Skeletal muscle tissue (tissue), 4 donors: ENCODE results near the gene ATP10D. TPM values are rescaled to one million over a fixed set of nuclear protein-coding genes. Genes with fewer than 3 reads are reported as not detected.

Source experiments
- H3K27ac ChIP-seq: one replicate; pipeline ENCODE4 v1.7.0; 2013; ENCODE audit warnings: mild to moderate bottlenecking, low read depth, low read length, inconsistent platforms
- H3K27me3 ChIP-seq, 3 donors: one replicate each; pipeline ENCODE4 v1.7.0; 2013; ENCODE audit warnings: low read length in 3 of 3; ENCODE audit not compliant: control insufficient read depth in 3 of 3, insufficient read depth in 3 of 3
- H3K36me3 ChIP-seq, 3 donors: one replicate each; pipeline ENCODE4 v1.7.0; 2013; ENCODE audit warnings: low read length in 3 of 3; ENCODE audit not compliant: control insufficient read depth in 3 of 3, insufficient read depth in 3 of 3
- H3K4me1 ChIP-seq, 3 donors: one replicate each; pipeline ENCODE4 v1.7.0; 2013; ENCODE audit warnings: low read length in 3 of 3, mild to moderate bottlenecking in 3 of 3; ENCODE audit not compliant: control insufficient read depth in 3 of 3, insufficient read depth in 3 of 3
- H3K4me3 ChIP-seq, 3 donors: one replicate each; pipeline ENCODE4 v1.7.0; 2013; ENCODE audit warnings: low read length in 3 of 3
- H3K9ac ChIP-seq, 3 donors: one replicate each; pipeline ENCODE4 v1.7.0; 2013; ENCODE audit warnings: low read length in 3 of 3, mild to moderate bottlenecking in 3 of 3, moderate library complexity in 2 of 3, low read depth in 1 of 3
- H3K9me3 ChIP-seq, 3 donors: one replicate each; pipeline ENCODE4 v1.7.0; 2013; ENCODE audit warnings: low read length in 3 of 3; ENCODE audit not compliant: control insufficient read depth in 3 of 3
- total RNA-seq: library from RNA; depleted of rRNA; stranded (reverse); fragments of >200 nt; gene quantifications from one replicate; pipeline ENCODE4 v1.2.3, GENCODE V29; 2014
- donor health status: Osteomylitis.

Gene ATP10D
- total RNA-seq, 1 donor from 2014 or later = 18.8 TPM

GRCh38 chr4:47469951-47470350, 15.1 kb upstream of the ATP10D start:
- Histone ChIP-seq H3K9me3 (no peaks in the 10 kb centered on the region), H3K4me3 (no peak overlapping the region), H3K9ac (no peak overlapping the region), H3K27ac (no peak overlapping the region), H3K36me3 (no peaks in the 10 kb centered on the region), H3K27me3 (no peaks in the 10 kb centered on the region), H3K4me1 (no peaks in the 10 kb centered on the region)

GRCh38 chr4:47471064-47471463, 14.0 kb upstream of the ATP10D start:
- Histone ChIP-seq H3K27ac (no peak overlapping the region), H3K9ac (no peak overlapping the region), H3K4me3 (no peak overlapping the region), H3K27me3 (no peaks in the 10 kb centered on the region), H3K4me1 (no peaks in the 10 kb centered on the region), H3K9me3 (no peaks in the 10 kb centered on the region), H3K36me3 (no peaks in the 10 kb centered on the region)

- Histone ChIP-seq H3K27ac (no peak overlapping the region), H3K9me3 (no peaks in the 10 kb centered on the region), H3K9ac (no peak overlapping the region), H3K36me3 (no peaks in the 10 kb centered on the region), H3K27me3 (no peaks in the 10 kb centered on the region), H3K4me3 (no peak overlapping the region), H3K4me1 (no peaks in the 10 kb centered on the region)
Observed at GRCh38 chr4:47471591-47471990, 13.5 kb upstream of the ATP10D start.

- Histone ChIP-seq H3K9ac (no peak overlapping the region), H3K36me3 (no peaks in the 10 kb centered on the region), H3K9me3 (no peaks in the 10 kb centered on the region), H3K4me1 (no peaks in the 10 kb centered on the region), H3K27me3 (no peaks in the 10 kb centered on the region), H3K4me3 (no peak overlapping the region), H3K27ac (no peak overlapping the region)
Observed at GRCh38 chr4:47473141-47473750, 11.8 kb upstream of the ATP10D start.

- no peaks in the 10 kb centered on the region for H3K4me1 ChIP-seq
- no peak overlapping the region for H3K9ac ChIP-seq
- H3K9me3 ChIP-seq = no peaks in the 10 kb centered on the region
- no peaks in the 10 kb centered on the region for H3K27me3 ChIP-seq
- no peak overlapping the region for H3K4me3 ChIP-seq
- no peaks in the 10 kb centered on the region for H3K36me3 ChIP-seq
- H3K27ac ChIP-seq = no peak overlapping the region
Observed at GRCh38 chr4:47474799-47475198, 10.3 kb upstream of the ATP10D start.

- Histone ChIP-seq H3K36me3 (no peaks in the 10 kb centered on the region), H3K27ac (no peak overlapping the region), H3K4me1 (no peaks in the 10 kb centered on the region), H3K27me3 (no peaks in the 10 kb centered on the region), H3K9ac (no peak overlapping the region), H3K9me3 (no peaks in the 10 kb centered on the region), H3K4me3 (no peak overlapping the region)
Observed at GRCh38 chr4:47475411-47475810, 9.7 kb upstream of the ATP10D start.

GRCh38 chr4:47478804-47479203, 6.3 kb upstream of the ATP10D start:
- Histone ChIP-seq H3K4me3 (no peak overlapping the region), H3K36me3 (no peaks in the 10 kb centered on the region), H3K9me3 (no peaks in the 10 kb centered on the region), H3K4me1 (no peaks in the 10 kb centered on the region), H3K27ac (no peak overlapping the region), H3K27me3 (no peaks in the 10 kb centered on the region), H3K9ac (no peak overlapping the region)

GRCh38 chr4:47482326-47482725, 2.7 kb upstream of the ATP10D start:
- no peaks in the 10 kb centered on the region for H3K9me3 ChIP-seq
- H3K27me3 ChIP-seq = no peaks in the 10 kb centered on the region
- no peak overlapping the region for H3K27ac ChIP-seq
- no peaks in the 10 kb centered on the region for H3K36me3 ChIP-seq
- no peak overlapping the region for H3K4me3 ChIP-seq
- H3K9ac ChIP-seq = no peak overlapping the region
- peaks cover 0 to 9% (median 0%) of the 10 kb centered on the region in 3 donors for H3K4me1 ChIP-seq

- Histone ChIP-seq H3K4me1 (peaks cover 0 to 9% (median 0%) of the 10 kb centered on the region in 3 donors), H3K9me3 (no peaks in the 10 kb centered on the region), H3K4me3 (no peak overlapping the region), H3K27me3 (no peaks in the 10 kb centered on the region), H3K36me3 (no peaks in the 10 kb centered on the region), H3K27ac (no peak overlapping the region), H3K9ac (no peak overlapping the region)
Observed at GRCh38 chr4:47483745-47484144, 1.3 kb upstream of the ATP10D start.

GRCh38 chr4:47484168-47484567, 907 bp upstream of the ATP10D start:
- H3K27ac ChIP-seq = no peak overlapping the region
- no peak overlapping the region for H3K4me3 ChIP-seq
- H3K36me3 ChIP-seq = no peaks in the 10 kb centered on the region
- no peaks in the 10 kb centered on the region for H3K9me3 ChIP-seq
- H3K4me1 ChIP-seq = peaks cover 0 to 9% (median 0%) of the 10 kb centered on the region in 3 donors
- H3K9ac ChIP-seq = no peak overlapping the region
- no peaks in the 10 kb centered on the region for H3K27me3 ChIP-seq
